CD1c-positive myeloid dendritic cell (primary cell): ENCODE data around the gene SRSF8.
"Not testable (repeated sequence)": the region's sequence is repeated elsewhere in the genome, so short reads cannot be mapped to it uniquely, and the experiment has no call there.

Source experiments
- DNase-seq: peaks from one replicate; pipeline ENCODE4 v3.0.0-alpha.2; 2016; ENCODE audit errors: extremely low spot score

SRSF8 gene

GRCh38 chr11:95066716-95067038, at the start of gene SRSF8:
TSS of gene SRSF8 (plus strand) at chr11:95066919. CDS start at chr11:95067227, 308 bp downstream.
- DNase-seq = no peak

DNA sequence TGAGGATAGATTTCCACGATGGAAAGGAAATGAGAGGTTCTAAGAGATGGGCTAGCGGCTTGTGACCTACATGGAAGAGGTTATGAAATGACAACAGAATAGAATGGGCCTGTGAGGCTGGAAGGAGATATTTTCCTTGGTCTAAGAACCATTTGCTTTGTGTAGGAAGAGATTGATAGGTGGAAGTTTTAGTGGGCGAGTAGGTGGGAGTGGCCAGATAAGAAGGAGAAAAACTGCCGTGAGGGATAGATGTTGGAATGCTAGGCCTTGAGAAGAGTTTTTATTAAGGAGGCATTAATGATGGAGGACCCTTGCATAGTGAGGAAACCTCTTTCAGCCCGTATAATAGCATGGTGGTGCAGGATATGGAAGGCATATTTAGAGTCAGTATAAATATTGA, 45.3 kb upstream of the SRSF8 start:
- DNase-seq = not testable (repeated sequence)

GRCh38 chr11:95024958-95025357, 41.8 kb upstream of the SRSF8 start, which contains the start of gene KDM4E:
TSS of gene KDM4E (plus strand) at chr11:95025258. CDS start at chr11:95025558, 300 bp downstream.
- DNase-seq = no peak

DNA sequence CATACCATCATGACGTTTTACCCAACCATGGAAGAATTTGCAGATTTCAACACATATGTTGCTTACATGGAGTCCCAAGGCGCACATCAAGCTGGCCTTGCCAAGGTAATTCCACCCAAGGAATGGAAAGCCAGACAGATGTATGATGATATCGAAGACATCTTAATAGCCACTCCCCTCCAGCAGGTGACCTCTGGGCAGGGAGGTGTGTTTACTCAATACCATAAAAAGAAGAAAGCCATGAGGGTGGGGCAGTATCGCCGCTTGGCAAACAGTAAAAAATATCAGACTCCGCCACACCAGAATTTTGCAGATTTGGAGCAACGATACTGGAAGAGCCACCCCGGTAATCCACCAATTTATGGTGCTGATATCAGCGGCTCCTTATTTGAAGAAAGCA, 41.1 kb upstream of the SRSF8 start:
- DNase-seq = not testable (repeated sequence)

GRCh38 chr11:95028357-95028756, 38.4 kb upstream of the SRSF8 start:
- no peak for DNase-seq

- DNase-seq = no peak
Measured at GRCh38 chr11:95033051-95033450, 33.7 kb upstream of the SRSF8 start.

DNA sequence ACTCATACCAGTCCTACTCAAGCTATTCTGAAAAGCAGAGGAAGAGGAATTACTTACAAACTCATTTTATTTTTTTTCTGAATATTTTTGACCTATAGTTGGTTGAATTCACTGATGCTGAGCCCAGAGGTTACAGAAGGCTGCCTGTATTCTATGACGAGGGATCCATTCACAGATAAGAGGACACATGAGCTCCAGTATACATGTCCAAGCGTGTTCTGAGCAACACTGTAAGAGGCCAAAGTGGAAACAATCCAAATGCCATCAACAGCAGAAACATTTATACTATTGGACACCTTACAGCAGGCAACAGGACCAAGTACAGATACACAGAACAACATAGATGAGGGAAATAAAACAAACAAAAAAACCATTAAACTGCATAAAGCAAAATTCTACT, 31.4 kb upstream of the SRSF8 start:
- no peak for DNase-seq

GRCh38 chr11:95037356-95038035, 29.2 kb upstream of the SRSF8 start:
- peak; percentile 2 for DNase-seq

GRCh38 chr11:95042239-95042638, 24.5 kb upstream of the SRSF8 start:
- DNase-seq = no peak

- no peak for DNase-seq
Measured at GRCh38 chr11:95042906-95043305, 23.8 kb upstream of the SRSF8 start.

DNA sequence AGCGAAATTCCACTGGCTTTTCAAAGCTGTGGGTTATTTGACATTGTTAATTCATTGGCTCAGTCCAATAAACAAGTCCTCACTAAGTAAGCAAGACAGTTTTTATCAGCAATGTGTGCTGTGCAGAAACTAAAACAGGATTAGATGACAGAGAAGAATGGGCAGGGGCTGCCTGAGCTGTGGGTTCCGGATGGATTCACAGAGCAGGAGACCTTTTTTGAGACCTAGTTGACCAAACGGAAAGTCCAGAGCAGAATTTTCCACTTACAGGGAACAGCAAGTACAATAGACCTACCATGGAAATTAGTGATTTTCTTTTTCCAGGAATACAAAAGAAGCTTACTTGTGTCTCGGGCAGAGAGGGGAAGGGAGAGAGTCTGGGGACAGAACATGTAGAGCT, 22.7 kb upstream of the SRSF8 start:
- DNase-seq = no peak

GRCh38 chr11:95045812-95046211, 20.9 kb upstream of the SRSF8 start:
- no peak for DNase-seq

DNA sequence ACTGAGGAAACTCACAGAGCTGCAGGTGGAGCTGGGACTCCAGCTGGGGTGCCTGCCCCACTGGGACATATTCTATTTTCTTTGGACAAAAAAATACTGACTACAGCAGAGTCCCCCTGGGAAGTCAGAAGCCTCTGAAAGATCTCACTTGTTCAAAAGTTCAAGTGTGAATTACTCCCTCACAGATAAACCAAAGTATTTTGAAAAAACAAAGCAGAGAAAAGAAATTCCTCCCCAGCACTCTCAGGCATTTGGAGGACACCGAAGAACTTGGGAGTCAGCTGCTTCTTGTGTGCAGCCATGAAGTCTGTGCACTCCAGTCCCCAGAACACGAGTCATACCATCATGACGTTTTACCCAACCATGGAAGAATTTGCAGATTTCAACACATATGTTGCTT, 17.6 kb upstream of the SRSF8 start, which contains the start of gene KDM4F:
Gene KDM4F (plus strand): TSS at position 301 of the 400 bp plus-strand sequence.
- not testable (repeated sequence) for DNase-seq

- DNase-seq = no peak
Measured at GRCh38 chr11:95050595-95051202, 16.0 kb upstream of the SRSF8 start.

GRCh38 chr11:95054356-95054755, 12.4 kb upstream of the SRSF8 start:
- DNase-seq = no peak

DNA sequence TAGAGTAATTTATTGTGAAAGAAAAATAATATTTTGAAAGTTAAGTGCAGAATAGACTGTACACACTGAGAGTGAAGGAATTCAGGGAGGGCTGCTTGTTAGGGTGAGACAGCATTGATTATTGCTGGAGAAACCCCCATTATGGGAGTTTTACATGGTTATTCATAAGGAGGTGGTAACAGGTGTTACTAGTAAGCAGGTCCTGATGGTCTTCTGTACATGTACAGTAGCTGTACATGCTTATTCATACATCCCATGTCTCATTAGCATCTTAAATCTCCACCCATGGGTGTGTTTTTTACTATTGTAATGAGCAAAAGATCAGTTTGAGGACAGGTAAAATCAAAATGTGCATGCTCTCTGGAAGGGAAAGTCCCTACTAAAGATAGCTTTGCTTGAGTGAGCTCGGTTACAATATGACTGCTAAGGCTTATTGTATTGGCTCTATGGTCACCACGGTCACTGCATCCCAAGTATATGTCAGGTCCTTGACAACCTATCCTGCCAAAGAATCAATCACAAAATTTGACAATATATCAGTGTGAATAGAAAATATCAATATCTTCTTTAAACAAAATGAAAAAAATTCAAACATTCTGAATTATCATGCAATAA, 11.3 kb upstream of the SRSF8 start:
- no peak for DNase-seq

DNA sequence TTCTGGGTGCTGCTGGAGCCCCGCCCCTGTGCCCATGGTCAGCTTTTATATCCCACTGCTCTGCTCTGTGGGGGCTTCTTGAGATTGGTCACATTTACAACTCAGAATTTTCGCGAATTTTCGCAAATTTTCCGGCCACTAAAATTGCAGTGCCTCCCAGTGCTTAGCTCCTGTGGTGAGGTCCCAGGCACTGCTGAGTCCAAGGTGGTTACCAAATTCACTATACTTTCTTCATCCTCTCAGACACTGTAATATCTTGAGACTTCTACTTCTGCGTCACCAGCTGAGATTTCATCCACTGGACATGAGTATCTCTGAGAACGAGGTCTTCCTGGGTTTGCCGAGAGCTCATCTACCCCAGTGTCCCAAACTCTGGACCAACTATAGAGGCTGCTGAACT, 8.8 kb upstream of the SRSF8 start:
- no peak for DNase-seq

- DNase-seq = no peak
Measured at GRCh38 chr11:95058621-95059020, 8.1 kb upstream of the SRSF8 start.

DNA sequence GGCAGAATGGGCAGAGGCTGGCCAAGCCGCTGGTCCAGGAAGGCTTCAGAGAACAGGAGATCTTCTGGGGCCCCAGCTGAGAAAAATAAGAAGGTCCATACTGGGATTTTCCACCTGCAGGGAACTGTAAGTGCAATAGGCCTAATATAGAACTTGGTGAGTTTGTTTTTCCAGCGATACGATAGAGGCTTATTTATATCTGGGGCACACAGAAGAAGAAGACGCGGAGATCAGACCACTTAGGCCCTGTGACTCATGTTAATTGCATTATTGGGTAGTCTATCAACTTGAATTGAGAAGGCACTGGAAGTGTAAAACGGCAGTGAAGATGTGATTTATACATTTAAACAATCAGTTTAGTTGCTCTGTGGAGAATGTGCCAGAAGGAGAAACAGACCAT, 7.7 kb upstream of the SRSF8 start:
- no peak for DNase-seq

DNA sequence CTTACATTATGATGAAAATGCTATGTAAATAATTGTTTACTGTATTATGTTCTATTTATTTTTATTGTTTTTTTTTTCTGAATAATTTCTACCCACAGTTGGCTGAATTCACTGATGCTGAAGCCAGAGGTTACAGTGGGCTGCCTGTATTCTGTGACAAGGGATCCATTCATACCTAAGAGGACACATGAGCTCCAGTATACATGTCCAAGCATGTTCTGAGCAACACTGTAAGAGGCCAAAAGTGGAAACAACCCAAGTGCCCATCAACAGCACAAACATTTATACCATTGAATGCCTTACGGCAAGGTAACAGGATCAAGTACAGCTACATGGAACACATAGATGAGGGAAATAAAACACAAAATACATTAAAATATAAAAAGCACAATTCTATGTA, 1.4 kb upstream of the SRSF8 start:
- no peak for DNase-seq

GRCh38 chr11:95067039-95067840, 521 bp downstream of the SRSF8 start:
- peak; percentile 84 for DNase-seq

- peak; percentile 29 for DNase-seq
Measured at GRCh38 chr11:95067841-95068219, 1.1 kb downstream of the SRSF8 start.
